DOHH2 (cell line): ENCODE results near the gene AGBL1.

Experiments used
- CTCF ChIP-seq: fragments of 200-600 bp; sonication (generic); IDR thresholded peaks from one replicate; pipeline ENCODE4 v1.5.1; 2014; ENCODE audit warnings: antibody characterized with exemption, mild to moderate bottlenecking, low read depth, low read length; ENCODE audit not compliant: poor library complexity, severe bottlenecking
- EZH2phosphoT487 ChIP-seq: fragments of 200-600 bp; sonication (generic); IDR thresholded peaks from 2 replicates; pipeline ENCODE4 v1.6.1; 2017; ENCODE audit warnings: borderline replicate concordance, mild to moderate bottlenecking, antibody characterized with exemption, low read length, moderate library complexity, mixed read lengths

- TF ChIP-seq CTCF: no peak
- TF ChIP-seq EZH2phosphoT487: no peak
These were observed 99.2 kb downstream of the AGBL1 start for GRCh38 chr15:86178845-86179244.
